Measurements from ENCODE around the gene PLXNA4. TPM values are rescaled to one million over a fixed set of nuclear protein-coding genes. Genes with fewer than 3 reads are reported as not detected.

The PLXNA4 gene
- total and polyA plus RNA-seq, 2 donors (not counting 1 experiment from before 2014, with no cell fraction given): not detected

GRCh38 chr7:132141109-132141508 lies 435.2 kb downstream of the PLXNA4 start:
- Histone ChIP-seq H3K27ac (ENCODE audit: low read length in 2 of 2) (no peak overlapping the region), H3K4me3 (ENCODE audit: control extremely low read depth in 1 of 5, extremely low read depth in 1 of 5, insufficient read depth in 1 of 5, low read depth in 2 of 5, low read length in 4 of 5) (no peak overlapping the region), H3K9me3 (ENCODE audit: control extremely low read depth in 1 of 3, control insufficient read depth in 2 of 3, insufficient read depth in 1 of 3, low read length in 2 of 3) (peaks cover 0 to 4% (median 0%) of the 10 kb centered on the region in 3 donors), H3K4me2 (replicated peaks; ENCODE audit: low read depth, low read length, poor library complexity, severe bottlenecking) (no peak overlapping the region), H3K79me2 (ENCODE audit: control insufficient read depth, insufficient read depth, low read length) (no peaks in the 10 kb centered on the region), H3K4me1 (ENCODE audit: control insufficient read depth in 2 of 2, insufficient read depth in 2 of 2, low read length in 2 of 2) (no peaks in the 10 kb centered on the region), H3K27me3 (replicated peaks in 1 of 4; ENCODE audit: control extremely low read depth in 1 of 4, control insufficient read depth in 3 of 4, insufficient read depth in 4 of 4, low read length in 3 of 4) (no peaks in the 10 kb centered on the region), H4K20me1 (ENCODE audit: control insufficient read depth, insufficient read depth, low read length, poor library complexity, severe bottlenecking) (no peaks in the 10 kb centered on the region), H3K36me3 (replicated peaks in 1 of 2; ENCODE audit: control extremely low read depth in 1 of 2, control insufficient read depth in 1 of 2, extremely low read depth in 1 of 2, insufficient read depth in 2 of 2, low read length in 1 of 2) (no peaks in the 10 kb centered on the region), H3K9ac (ENCODE audit: low read length) (no peak overlapping the region), H2AFZ (ENCODE audit: insufficient read depth, low read depth, low read length, poor library complexity, severe bottlenecking) (no peak overlapping the region)
- H3K9me3 Mint-ChIP-seq (ENCODE audit: insufficient read depth): no peaks in the 10 kb centered on the region
- DNase-seq: no peak
- intact Hi-C loops (cut with micrococcal nuclease): no loop called here
- H3K4me3 Mint-ChIP-seq: no peak overlapping the region
- no peaks in the 10 kb centered on the region for H3K4me1 Mint-ChIP-seq
- no peak overlapping the region for H3K27ac Mint-ChIP-seq
- TF ChIP-seq CTCF (IDR thresholded peaks at IDR 0.05) (no peak), EZH2 (IDR thresholded peaks at IDR 0.05; ENCODE audit: borderline replicate concordance, insufficient read depth, low read depth, low read length, poor library complexity, severe bottlenecking) (no peak)
- ATAC-seq (ENCODE audit: low read depth): no peak
- peaks cover 2% of the 10 kb centered on the region for H3K27me3 Mint-ChIP-seq
- 57% methylated on average over 3 of the region's 3 CpGs for WGBS (ENCODE audit: insufficient coverage)
- POLR2A ChIA-PET: no interaction called here
- CTCF ChIA-PET: no interaction called here

- Histone ChIP-seq H3K36me3 (replicated peaks in 1 of 2; ENCODE audit: control extremely low read depth in 1 of 2, control insufficient read depth in 1 of 2, extremely low read depth in 1 of 2, insufficient read depth in 2 of 2, low read length in 1 of 2) (no peaks in the 10 kb centered on the region), H3K9ac (ENCODE audit: low read length) (no peak overlapping the region), H3K27ac (ENCODE audit: low read length in 2 of 2) (no peak overlapping the region), H3K27me3 (replicated peaks in 1 of 4; ENCODE audit: control extremely low read depth in 1 of 4, control insufficient read depth in 3 of 4, insufficient read depth in 4 of 4, low read length in 3 of 4) (no peaks in the 10 kb centered on the region), H3K4me1 (ENCODE audit: control insufficient read depth in 2 of 2, insufficient read depth in 2 of 2, low read length in 2 of 2) (no peaks in the 10 kb centered on the region), H4K20me1 (ENCODE audit: control insufficient read depth, insufficient read depth, low read length, poor library complexity, severe bottlenecking) (no peaks in the 10 kb centered on the region), H3K9me3 (ENCODE audit: control extremely low read depth in 1 of 3, control insufficient read depth in 2 of 3, insufficient read depth in 1 of 3, low read length in 2 of 3) (peaks cover 0 to 4% (median 0%) of the 10 kb centered on the region in 3 donors), H2AFZ (ENCODE audit: insufficient read depth, low read depth, low read length, poor library complexity, severe bottlenecking) (no peak overlapping the region), H3K79me2 (ENCODE audit: control insufficient read depth, insufficient read depth, low read length) (no peaks in the 10 kb centered on the region), H3K4me2 (replicated peaks; ENCODE audit: low read depth, low read length, poor library complexity, severe bottlenecking) (no peak overlapping the region), H3K4me3 (ENCODE audit: control extremely low read depth in 1 of 5, extremely low read depth in 1 of 5, insufficient read depth in 1 of 5, low read depth in 2 of 5, low read length in 4 of 5) (no peak overlapping the region)
- Mint-ChIP-seq H3K4me1 (no peaks in the 10 kb centered on the region), H3K9me3 (ENCODE audit: insufficient read depth) (no peaks in the 10 kb centered on the region), H3K27me3 (peaks cover 2% of the 10 kb centered on the region), H3K4me3 (no peak overlapping the region), H3K27ac (no peak overlapping the region)
- DNase-seq: no peak
- intact Hi-C loops (cut with micrococcal nuclease): no loop called here
- ChIA-PET CTCF (no interaction called here), POLR2A (no interaction called here)
- no peak for TF ChIP-seq CTCF (IDR thresholded peaks at IDR 0.05)
- no peak for TF ChIP-seq EZH2 (IDR thresholded peaks at IDR 0.05; ENCODE audit: borderline replicate concordance, insufficient read depth, low read depth, low read length, poor library complexity, severe bottlenecking)
- WGBS (ENCODE audit: insufficient coverage): 83% methylated on average over 4 of the region's 5 CpGs
- ATAC-seq (ENCODE audit: low read depth): no peak
These were observed 435.9 kb downstream of the PLXNA4 start for GRCh38 chr7:132140341-132140740.

Measured in B cell (primary cell).